Activated naive CD8-positive, alpha-beta T cell treated with anti-CD3 and anti-CD28 coated beads, Interleukin-2, amount 50 U/mL, for 16 hours (primary cell): Measurements from ENCODE around the gene B4GAT1.

Experiments
- DNase-seq: peaks from one replicate; pipeline ENCODE4 v3.0.0-alpha.2; 2020; ENCODE audit warnings: low read depth, low spot score

Gene B4GAT1

GRCh38 chr11:66309475-66309874 lies 38.0 kb downstream of the B4GAT1 start:
- no peak for DNase-seq

DNA sequence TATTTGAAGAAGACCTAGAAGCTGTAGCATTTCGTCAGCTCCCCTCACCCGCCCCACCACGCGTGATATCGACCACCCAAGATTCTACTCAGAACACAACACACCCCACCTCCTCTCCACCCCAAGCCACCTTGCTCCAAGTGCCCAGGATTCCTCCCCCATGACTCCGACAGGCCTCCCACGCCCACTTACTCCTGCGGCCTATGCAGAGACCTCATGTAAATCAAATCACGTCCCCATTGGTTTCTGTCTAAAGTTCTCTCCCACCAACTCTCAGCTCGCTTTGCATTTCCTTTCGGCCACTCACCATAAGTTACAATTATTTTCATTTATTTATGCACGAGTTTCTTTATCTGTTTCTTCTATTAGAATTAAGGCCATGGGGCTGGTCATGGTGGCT lies 44.8 kb downstream of the B4GAT1 start:
- no peak for DNase-seq

- DNase-seq: no peak
These were observed 48.2 kb downstream of the B4GAT1 start for GRCh38 chr11:66299186-66299585.

DNA sequence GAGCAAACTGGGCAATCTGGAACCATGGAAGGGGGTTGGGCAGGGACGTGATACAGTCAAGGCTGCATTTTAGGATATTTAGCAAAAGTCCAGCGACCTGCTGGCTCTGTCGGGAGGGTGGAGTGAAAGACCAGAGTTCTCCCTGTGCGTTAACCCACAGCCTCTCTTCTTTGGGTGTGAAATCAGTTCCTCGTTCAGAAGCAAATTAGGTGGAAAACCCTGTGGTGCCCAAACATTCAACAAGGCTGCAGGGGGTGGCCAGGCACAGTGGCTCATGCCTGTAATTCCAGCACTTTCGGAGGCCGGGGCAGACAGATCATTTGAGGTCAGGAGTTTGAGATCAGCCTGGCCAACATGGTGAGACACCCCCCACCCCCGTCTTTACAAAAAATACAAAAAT lies 49.8 kb downstream of the B4GAT1 start:
- no peak for DNase-seq
